ENCODE measurements around the gene DGUOK.

DNA sequence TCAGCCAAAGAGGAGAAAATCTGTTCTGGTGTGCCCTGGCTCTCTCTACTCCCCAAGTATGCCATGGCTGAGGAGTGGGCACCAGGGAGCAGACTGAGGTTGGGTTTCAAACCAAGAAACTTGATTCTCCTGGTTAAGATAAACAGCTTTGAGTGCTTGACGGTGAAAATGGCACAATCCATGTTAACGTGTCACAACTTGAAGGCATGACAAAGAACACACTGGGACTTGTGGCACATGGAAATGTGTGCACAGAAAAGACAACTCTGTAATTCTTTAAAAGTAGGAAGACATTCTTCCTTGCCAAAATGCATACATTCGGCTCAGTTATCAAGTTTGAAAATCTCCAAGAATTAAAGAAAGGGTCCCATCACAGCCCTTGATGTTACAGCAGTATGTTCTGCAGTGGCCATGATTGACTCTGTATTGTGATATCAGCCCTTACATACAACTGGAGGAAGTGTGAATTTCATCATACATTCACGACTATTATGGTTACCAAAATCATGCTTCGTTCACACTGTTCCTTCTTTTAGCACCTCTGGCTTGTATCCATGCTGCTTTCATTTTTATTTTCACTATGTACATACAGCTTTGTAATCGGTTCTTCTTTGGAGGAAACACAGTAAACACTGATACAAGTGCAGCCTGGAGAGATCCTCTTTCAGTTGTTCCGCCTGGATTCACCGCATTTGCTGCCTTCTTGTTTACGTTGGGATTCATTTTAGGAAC, 49.4 kb upstream of the DGUOK start:
- TF ChIP-seq, protein P1, sequence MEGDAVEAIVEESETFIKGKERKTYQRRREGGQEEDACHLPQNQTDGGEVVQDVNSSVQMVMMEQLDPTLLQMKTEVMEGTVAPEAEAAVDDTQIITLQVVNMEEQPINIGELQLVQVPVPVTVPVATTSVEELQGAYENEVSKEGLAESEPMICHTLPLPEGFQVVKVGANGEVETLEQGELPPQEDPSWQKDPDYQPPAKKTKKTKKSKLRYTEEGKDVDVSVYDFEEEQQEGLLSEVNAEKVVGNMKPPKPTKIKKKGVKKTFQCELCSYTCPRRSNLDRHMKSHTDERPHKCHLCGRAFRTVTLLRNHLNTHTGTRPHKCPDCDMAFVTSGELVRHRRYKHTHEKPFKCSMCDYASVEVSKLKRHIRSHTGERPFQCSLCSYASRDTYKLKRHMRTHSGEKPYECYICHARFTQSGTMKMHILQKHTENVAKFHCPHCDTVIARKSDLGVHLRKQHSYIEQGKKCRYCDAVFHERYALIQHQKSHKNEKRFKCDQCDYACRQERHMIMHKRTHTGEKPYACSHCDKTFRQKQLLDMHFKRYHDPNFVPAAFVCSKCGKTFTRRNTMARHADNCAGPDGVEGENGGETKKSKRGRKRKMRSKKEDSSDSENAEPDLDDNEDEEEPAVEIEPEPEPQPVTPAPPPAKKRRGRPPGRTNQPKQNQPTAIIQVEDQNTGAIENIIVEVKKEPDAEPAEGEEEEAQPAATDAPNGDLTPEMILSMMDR (IDR thresholded peaks at IDR 0.05; ENCODE audit: low read depth, low read length, missing input control) = no peak
- TF ChIP-seq, protein P2, sequence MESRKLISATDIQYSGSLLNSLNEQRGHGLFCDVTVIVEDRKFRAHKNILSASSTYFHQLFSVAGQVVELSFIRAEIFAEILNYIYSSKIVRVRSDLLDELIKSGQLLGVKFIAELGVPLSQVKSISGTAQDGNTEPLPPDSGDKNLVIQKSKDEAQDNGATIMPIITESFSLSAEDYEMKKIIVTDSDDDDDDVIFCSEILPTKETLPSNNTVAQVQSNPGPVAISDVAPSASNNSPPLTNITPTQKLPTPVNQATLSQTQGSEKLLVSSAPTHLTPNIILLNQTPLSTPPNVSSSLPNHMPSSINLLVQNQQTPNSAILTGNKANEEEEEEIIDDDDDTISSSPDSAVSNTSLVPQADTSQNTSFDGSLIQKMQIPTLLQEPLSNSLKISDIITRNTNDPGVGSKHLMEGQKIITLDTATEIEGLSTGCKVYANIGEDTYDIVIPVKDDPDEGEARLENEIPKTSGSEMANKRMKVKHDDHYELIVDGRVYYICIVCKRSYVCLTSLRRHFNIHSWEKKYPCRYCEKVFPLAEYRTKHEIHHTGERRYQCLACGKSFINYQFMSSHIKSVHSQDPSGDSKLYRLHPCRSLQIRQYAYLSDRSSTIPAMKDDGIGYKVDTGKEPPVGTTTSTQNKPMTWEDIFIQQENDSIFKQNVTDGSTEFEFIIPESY (IDR thresholded peaks at IDR 0.05) = no peak
- TF ChIP-seq JUND (IDR thresholded peaks at IDR 0.05) = no peak
- no peak for TF ChIP-seq GABPA (IDR thresholded peaks at IDR 0.05 in 1 of 2, conservative IDR thresholded peaks at IDR 0.05 in 1 of 2)
- TF ChIP-seq, protein P3, sequence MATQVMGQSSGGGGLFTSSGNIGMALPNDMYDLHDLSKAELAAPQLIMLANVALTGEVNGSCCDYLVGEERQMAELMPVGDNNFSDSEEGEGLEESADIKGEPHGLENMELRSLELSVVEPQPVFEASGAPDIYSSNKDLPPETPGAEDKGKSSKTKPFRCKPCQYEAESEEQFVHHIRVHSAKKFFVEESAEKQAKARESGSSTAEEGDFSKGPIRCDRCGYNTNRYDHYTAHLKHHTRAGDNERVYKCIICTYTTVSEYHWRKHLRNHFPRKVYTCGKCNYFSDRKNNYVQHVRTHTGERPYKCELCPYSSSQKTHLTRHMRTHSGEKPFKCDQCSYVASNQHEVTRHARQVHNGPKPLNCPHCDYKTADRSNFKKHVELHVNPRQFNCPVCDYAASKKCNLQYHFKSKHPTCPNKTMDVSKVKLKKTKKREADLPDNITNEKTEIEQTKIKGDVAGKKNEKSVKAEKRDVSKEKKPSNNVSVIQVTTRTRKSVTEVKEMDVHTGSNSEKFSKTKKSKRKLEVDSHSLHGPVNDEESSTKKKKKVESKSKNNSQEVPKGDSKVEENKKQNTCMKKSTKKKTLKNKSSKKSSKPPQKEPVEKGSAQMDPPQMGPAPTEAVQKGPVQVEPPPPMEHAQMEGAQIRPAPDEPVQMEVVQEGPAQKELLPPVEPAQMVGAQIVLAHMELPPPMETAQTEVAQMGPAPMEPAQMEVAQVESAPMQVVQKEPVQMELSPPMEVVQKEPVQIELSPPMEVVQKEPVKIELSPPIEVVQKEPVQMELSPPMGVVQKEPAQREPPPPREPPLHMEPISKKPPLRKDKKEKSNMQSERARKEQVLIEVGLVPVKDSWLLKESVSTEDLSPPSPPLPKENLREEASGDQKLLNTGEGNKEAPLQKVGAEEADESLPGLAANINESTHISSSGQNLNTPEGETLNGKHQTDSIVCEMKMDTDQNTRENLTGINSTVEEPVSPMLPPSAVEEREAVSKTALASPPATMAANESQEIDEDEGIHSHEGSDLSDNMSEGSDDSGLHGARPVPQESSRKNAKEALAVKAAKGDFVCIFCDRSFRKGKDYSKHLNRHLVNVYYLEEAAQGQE (IDR thresholded peaks at IDR 0.05) = no peak
- no peak for TF ChIP-seq RAD21 (IDR thresholded peaks at IDR 0.05)
- TF ChIP-seq SP1 (IDR thresholded peaks at IDR 0.05) = no peak
- TF ChIP-seq, protein P4, sequence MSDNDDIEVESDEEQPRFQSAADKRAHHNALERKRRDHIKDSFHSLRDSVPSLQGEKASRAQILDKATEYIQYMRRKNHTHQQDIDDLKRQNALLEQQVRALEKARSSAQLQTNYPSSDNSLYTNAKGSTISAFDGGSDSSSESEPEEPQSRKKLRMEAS (IDR thresholded peaks at IDR 0.05) = no peak
- TF ChIP-seq, protein P5, sequence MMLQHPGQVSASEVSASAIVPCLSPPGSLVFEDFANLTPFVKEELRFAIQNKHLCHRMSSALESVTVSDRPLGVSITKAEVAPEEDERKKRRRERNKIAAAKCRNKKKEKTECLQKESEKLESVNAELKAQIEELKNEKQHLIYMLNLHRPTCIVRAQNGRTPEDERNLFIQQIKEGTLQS (IDR thresholded peaks at IDR 0.05) = no peak
- TF ChIP-seq YY1 (IDR thresholded peaks at IDR 0.05) = no peak
- TF ChIP-seq TAF1 (conservative IDR thresholded peaks at IDR 0.05) = no peak
- no peak for TF ChIP-seq NR2F2 (IDR thresholded peaks at IDR 0.05)
- no peak for TF ChIP-seq EGR1 (IDR thresholded peaks at IDR 0.05; ENCODE audit: low read depth in 2 of 2)

All from liver (tissue), 3 donors.